T-cell (primary cell): ENCODE measurements around the gene REN. TPM values are rescaled to one million over a fixed set of nuclear protein-coding genes. Genes with fewer than 3 reads are reported as not detected.

ENCODE experiments used
- ATAC-seq, 4 experiments: fragments of 200-7000 bp in 3 of 4; fragments of 150-1000 bp in 1 of 4; cut with Tn5 transposase; replicated peaks in 1 of 4; 1 replicate in 3 of 4; 2 replicates in 1 of 4; pipeline ENCODE4 v1.10.0; 2021; ENCODE audit warnings: moderate library complexity in 3 of 4, mild to moderate bottlenecking in 2 of 4, moderate number of reproducible peaks in 1 of 4
- CTCF ChIA-PET, 2 donors: fragments of 300-600 bp; sonication (Branson Sonifier 250); formaldehyde crosslinking; loops; one replicate each; lab custom pipeline; 2022; ENCODE audit warnings: antibody characterized with exemption in 2 of 2; lab: Charles Lee
- POLR2A ChIA-PET, 2 donors: fragments of 300-600 bp; sonication (Branson Sonifier 250); formaldehyde crosslinking; loops; one replicate each; lab custom pipeline; 2022; ENCODE audit warnings: antibody characterized with exemption in 2 of 2; lab: Charles Lee
- DNase-seq, 35 experiments: peaks; one replicate each; pipeline versions ENCODE4 v3.0.0 to v3.0.0-alpha.2; 2013 to 2023
- H3K27ac ChIP-seq: one replicate; pipeline ENCODE4 v1.5.1; 2013; ENCODE audit warnings: low read length
- H3K27me3 ChIP-seq, 2 experiments: replicated peaks in 1 of 2; 1 replicate in 1 of 2; 2 replicates in 1 of 2; pipeline versions ENCODE4 v1.6.1 to v1.7.0; 2013; ENCODE audit warnings: low read length in 1 of 2, mixed read lengths in 1 of 2; ENCODE audit not compliant: control insufficient read depth in 2 of 2, insufficient read depth in 2 of 2; ENCODE audit errors: extremely low read depth in 1 of 2
- H3K36me3 ChIP-seq, 2 donors: 1 replicate in 1 of 2; 2 replicates in 1 of 2; pipeline versions ENCODE4 v1.6.1 to v1.7.0; 2013; ENCODE audit warnings: low read length in 1 of 2; ENCODE audit not compliant: control insufficient read depth in 2 of 2, insufficient read depth in 1 of 2; ENCODE audit errors: extremely low read depth in 1 of 2
- H3K4me1 ChIP-seq, 2 experiments: 1 replicate in 1 of 2; 2 replicates in 1 of 2; pipeline versions ENCODE4 v1.6.1 to v1.7.0; 2013; ENCODE audit warnings: low read length in 2 of 2, mixed read lengths in 1 of 2; ENCODE audit not compliant: insufficient read depth in 2 of 2, control insufficient read depth in 1 of 2; ENCODE audit errors: extremely low read depth in 1 of 2
- H3K4me3 ChIP-seq, 2 donors: 1 replicate in 1 of 2; 2 replicates in 1 of 2; pipeline versions ENCODE4 v1.5.1 to v1.7.0; 2013; ENCODE audit warnings: mild to moderate bottlenecking in 2 of 2, low read length in 1 of 2, moderate library complexity in 1 of 2; ENCODE audit not compliant: control insufficient read depth in 1 of 2; ENCODE audit errors: extremely low read depth in 1 of 2
- H3K9me3 ChIP-seq: 2 replicates; pipeline ENCODE4 v1.7.0; 2013
- H3K27ac Mint-ChIP-seq, 2 donors: one replicate each; pipeline ENCODE4 v1.8.0; 2020 to 2021; ENCODE audit warnings: mild to moderate bottlenecking in 2 of 2, mixed read lengths in 2 of 2
- H3K27me3 Mint-ChIP-seq, 2 donors: one replicate each; pipeline ENCODE4 v1.8.0; 2021 to 2022; ENCODE audit warnings: mixed read lengths in 2 of 2
- H3K36me3 Mint-ChIP-seq: one replicate; pipeline ENCODE4 v1.8.0; 2021; ENCODE audit warnings: mixed read lengths
- H3K4me1 Mint-ChIP-seq, 3 donors: one replicate each; pipeline ENCODE4 v1.8.0; 2020 to 2022; ENCODE audit warnings: mixed read lengths in 3 of 3, mild to moderate bottlenecking in 1 of 3
- H3K4me3 Mint-ChIP-seq, 3 donors: one replicate each; pipeline ENCODE4 v1.8.0; 2020 to 2022; ENCODE audit warnings: mild to moderate bottlenecking in 3 of 3, mixed read lengths in 3 of 3, moderate library complexity in 3 of 3
- H3K9me3 Mint-ChIP-seq, 3 donors: one replicate each; pipeline ENCODE4 v1.8.0; 2020 to 2022; ENCODE audit warnings: mixed read lengths in 3 of 3
- WGBS: methylation state at CpG from one replicate; pipeline ENCODE4 v1.1.5; 2013; ENCODE audit warnings: missing lambda C conversion rate; ENCODE audit not compliant: insufficient coverage; 5-methylcytosine and 5-hydroxymethylcytosine counted together
- total RNA-seq, 35 experiments: library from RNA in 6 of 35; stranded (reverse) in 6 of 35; fragments of 120-200 nt in 1 of 35; gene quantifications; one replicate each; pipeline versions ENCODE4 v1.2.1 to v1.2.4 and lab custom pipeline; 2013 to 2026

The REN gene
- total RNA-seq, 5 donors from 2014 or later (not counting 1 experiment from before 2014, with no cell fraction given) = not detected

- peaks cover 0 to 24% of the 10 kb centered on the region in 2 experiments for H3K4me1 ChIP-seq
- H3K27ac ChIP-seq = no peak overlapping the region
- DNase-seq (no peak), ATAC-seq (no peak)
- Mint-ChIP-seq H3K4me3 (no peak overlapping the region), H3K27me3 (peaks cover 34 to 55% of the 10 kb centered on the region in 2 donors), H3K36me3 (no peaks in the 10 kb centered on the region), H3K4me1 (peaks cover 5 to 22% (median 11%) of the 10 kb centered on the region in 3 donors), H3K9me3 (no peaks in the 10 kb centered on the region), H3K27ac (no peak overlapping the region)
- peaks cover 0 to 47% of the 10 kb centered on the region in 2 experiments for H3K27me3 ChIP-seq
- no peaks in the 10 kb centered on the region for H3K36me3 ChIP-seq
- H3K4me3 ChIP-seq = no peak overlapping the region
- CTCF ChIA-PET = no interaction called here
- H3K9me3 ChIP-seq = no peaks in the 10 kb centered on the region
- WGBS = 100% methylated on average over 3 of the region's 10 CpGs
- POLR2A ChIA-PET = interaction anchor here in 1 of 2 donors (0.6 kb wide), 1 partner anchor 94 kb away, joined by 3 read pairs; no protein-coding TSS in a partner anchor
Observed at GRCh38 chr1:204186597-204186996, 20.5 kb upstream of the REN start.

- CTCF ChIA-PET = interaction anchor here in 1 of 2 donors (0.6 kb wide), 1 partner anchor 19 kb away, joined by 4 read pairs; no protein-coding TSS in a partner anchor
- no peak for ATAC-seq
- no peaks in the 10 kb centered on the region for H3K36me3 Mint-ChIP-seq
Observed at GRCh38 chr1:204181116-204181515, 15.0 kb upstream of the REN start.

GRCh38 chr1:204180133-204180532 lies 14.0 kb upstream of the REN start:
- POLR2A ChIA-PET = no interaction called here
- no peak overlapping the region for H3K4me3 ChIP-seq
- no peak overlapping the region for H3K27ac ChIP-seq
- no peaks in the 10 kb centered on the region for H3K4me1 ChIP-seq
- ATAC-seq = no peak
- H3K36me3 ChIP-seq = no peaks in the 10 kb centered on the region
- Mint-ChIP-seq H3K27ac (no peak overlapping the region), H3K4me3 (no peak overlapping the region), H3K4me1 (no peaks in the 10 kb centered on the region), H3K36me3 (no peaks in the 10 kb centered on the region), H3K27me3 (peaks cover 4 to 5% of the 10 kb centered on the region in 2 donors), H3K9me3 (peaks cover 0 to 4% (median 0%) of the 10 kb centered on the region in 3 donors)
- H3K27me3 ChIP-seq = peaks cover 0 to 27% of the 10 kb centered on the region in 2 experiments
- no peak for DNase-seq
- CTCF ChIA-PET = no interaction called here
- H3K9me3 ChIP-seq = no peaks in the 10 kb centered on the region
- 65% methylated on average over 2 of the region's 6 CpGs for WGBS

More at GRCh38 chr1:204181116-204181515, 15.0 kb upstream of the REN start:
- no peak overlapping the region for H3K27ac Mint-ChIP-seq
- POLR2A ChIA-PET = no interaction called here
- H3K4me1 Mint-ChIP-seq = no peaks in the 10 kb centered on the region
- no peaks in the 10 kb centered on the region for H3K36me3 ChIP-seq
- no peak for DNase-seq
- H3K9me3 Mint-ChIP-seq = peaks cover 0 to 4% (median 0%) of the 10 kb centered on the region in 3 donors
- H3K4me3 Mint-ChIP-seq = no peak overlapping the region
- H3K27me3 Mint-ChIP-seq = peaks cover 5 to 7% of the 10 kb centered on the region in 2 donors
- no peaks in the 10 kb centered on the region for H3K9me3 ChIP-seq
- no peak overlapping the region for H3K27ac ChIP-seq
- no peak overlapping the region for H3K4me3 ChIP-seq
- peaks cover 0 to 29% of the 10 kb centered on the region in 2 experiments for H3K27me3 ChIP-seq
- 40% methylated on average over 1 of the region's 1 CpG for WGBS
- no peaks in the 10 kb centered on the region for H3K4me1 ChIP-seq

GRCh38 chr1:204178487-204179281 lies 12.5 kb upstream of the REN start:
- H3K27ac ChIP-seq = no peak overlapping the region
- H3K4me3 ChIP-seq = no peak overlapping the region
- Mint-ChIP-seq H3K27me3 (peaks cover 9 to 11% of the 10 kb centered on the region in 2 donors), H3K36me3 (no peaks in the 10 kb centered on the region), H3K27ac (no peak overlapping the region), H3K9me3 (peaks cover 0 to 5% (median 0%) of the 10 kb centered on the region in 3 donors), H3K4me1 (no peaks in the 10 kb centered on the region), H3K4me3 (no peak overlapping the region)
- WGBS = 76% methylated on average over 7 of the region's 7 CpGs
- no peaks in the 10 kb centered on the region for H3K9me3 ChIP-seq
- H3K4me1 ChIP-seq = no peaks in the 10 kb centered on the region
- POLR2A ChIA-PET = no interaction called here
- CTCF ChIA-PET = no interaction called here
- H3K27me3 ChIP-seq = peaks cover 0 to 35% of the 10 kb centered on the region in 2 experiments
- ATAC-seq (no peak), DNase-seq (no peak)
- no peaks in the 10 kb centered on the region for H3K36me3 ChIP-seq

GRCh38 chr1:204177133-204177532 lies 11.0 kb upstream of the REN start:
- Histone ChIP-seq H3K36me3 (no peaks in the 10 kb centered on the region), H3K27me3 (peaks cover 0 to 38% of the 10 kb centered on the region in 2 experiments), H3K4me3 (no peak overlapping the region), H3K4me1 (no peaks in the 10 kb centered on the region), H3K9me3 (no peaks in the 10 kb centered on the region), H3K27ac (no peak overlapping the region)
- ATAC-seq = no peak
- WGBS = 20% methylated on average over 4 of the region's 4 CpGs
- ChIA-PET POLR2A (interaction anchor here in 1 of 2 donors (0.6 kb wide), 1 partner anchor 1719 kb away, joined by 3 read pairs; no protein-coding TSS in a partner anchor), CTCF (no interaction called here)
- Mint-ChIP-seq H3K36me3 (no peaks in the 10 kb centered on the region), H3K4me1 (no peaks in the 10 kb centered on the region), H3K9me3 (peaks cover 0 to 15% (median 5%) of the 10 kb centered on the region in 3 donors), H3K4me3 (no peak overlapping the region), H3K27me3 (peaks cover 12 to 16% of the 10 kb centered on the region in 2 donors), H3K27ac (no peak overlapping the region)
- no peak for DNase-seq

GRCh38 chr1:204176049-204176448 lies 9.9 kb upstream of the REN start:
- WGBS = 73% methylated on average over 1 of the region's 5 CpGs
- ChIA-PET CTCF (no interaction called here), POLR2A (no interaction called here)
- Mint-ChIP-seq H3K4me1 (no peaks in the 10 kb centered on the region), H3K36me3 (no peaks in the 10 kb centered on the region), H3K9me3 (peaks cover 0 to 23% (median 12%) of the 10 kb centered on the region in 3 donors), H3K27ac (no peak overlapping the region), H3K4me3 (no peak overlapping the region), H3K27me3 (peaks cover 12 to 16% of the 10 kb centered on the region in 2 donors)
- Histone ChIP-seq H3K27ac (no peak overlapping the region), H3K4me3 (no peak overlapping the region), H3K27me3 (peaks cover 0 to 38% of the 10 kb centered on the region in 2 experiments), H3K4me1 (no peaks in the 10 kb centered on the region), H3K9me3 (no peaks in the 10 kb centered on the region), H3K36me3 (no peaks in the 10 kb centered on the region)
- DNase-seq (no peak), ATAC-seq (no peak)
